Endothelial cell (in vitro differentiated cells): ENCODE measurements around the gene ATP6V1E1. TPM values are rescaled to one million over a fixed set of nuclear protein-coding genes. Genes with fewer than 3 reads are reported as not detected.
A peak's percentile ranks its signal among the peaks of the same experiment; 100 is the strongest.

ENCODE experiments used
- DNase-seq: peaks from one replicate; pipeline ENCODE4 v3.0.0; 2021; ENCODE audit warnings: low spot score
- H3K27ac Mint-ChIP-seq: one replicate; pipeline ENCODE4 v1.8.0; 2021; ENCODE audit warnings: mixed read lengths, inconsistent platforms; ENCODE audit not compliant: unreplicated experiment
- H3K27me3 Mint-ChIP-seq: one replicate; pipeline ENCODE4 v1.8.0; 2021; ENCODE audit warnings: mild to moderate bottlenecking, moderate library complexity, mixed read lengths, inconsistent platforms; ENCODE audit not compliant: unreplicated experiment
- H3K36me3 Mint-ChIP-seq: one replicate; pipeline ENCODE4 v1.8.0; 2021; ENCODE audit warnings: mild to moderate bottlenecking, low read depth, mixed read lengths, inconsistent platforms; ENCODE audit not compliant: unreplicated experiment
- H3K4me1 Mint-ChIP-seq: one replicate; pipeline ENCODE4 v1.8.0; 2021; ENCODE audit warnings: mild to moderate bottlenecking, mixed read lengths, inconsistent platforms; ENCODE audit not compliant: unreplicated experiment
- H3K4me3 Mint-ChIP-seq: one replicate; pipeline ENCODE4 v1.8.0; 2021; ENCODE audit warnings: mild to moderate bottlenecking, mixed read lengths, inconsistent platforms; ENCODE audit not compliant: unreplicated experiment
- H3K9me3 Mint-ChIP-seq: one replicate; pipeline ENCODE4 v1.8.0; 2021; ENCODE audit warnings: mixed read lengths, inconsistent platforms; ENCODE audit not compliant: unreplicated experiment
- CTCF ChIP-seq: fragments of 200-600 bp; sonication (generic); IDR thresholded peaks from one replicate; pipeline ENCODE4 v1.5.0; 2021; ENCODE audit warnings: antibody characterized with exemption; ENCODE audit not compliant: unreplicated experiment
- total RNA-seq: library from RNA; stranded (reverse); fragmentation: NEBNext Ultra II Directional; extraction: Animal tissue kit (Norgen Biotek cat#: 25700); gene quantifications from one replicate; pipeline ENCODE4 v1.2.1, GENCODE V29; 2021; ENCODE audit not compliant: unreplicated experiment

The ATP6V1E1 gene
- total RNA-seq, 1 donor from 2014 or later: 80.4 TPM

DNA sequence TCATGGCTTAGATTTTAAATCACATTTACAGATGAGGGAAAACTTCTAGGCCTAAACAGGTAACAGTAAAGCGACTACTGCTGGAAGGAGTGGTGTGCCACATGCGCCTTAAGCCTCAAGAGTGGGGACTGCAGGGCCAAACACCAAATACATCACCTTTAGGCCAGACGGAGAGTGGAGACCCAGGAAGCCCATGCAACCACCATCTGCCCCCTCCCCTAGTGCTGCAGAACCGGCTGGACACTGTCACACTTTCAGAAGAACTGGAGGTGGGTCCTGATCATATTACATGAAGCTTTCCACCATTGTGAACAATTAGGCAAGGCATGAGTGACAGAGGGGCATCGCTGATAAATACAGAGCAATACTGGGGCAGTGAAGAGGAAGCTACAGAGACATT lies 36.3 kb downstream of the ATP6V1E1 start:
- Mint-ChIP-seq H3K4me1 (no peaks in the 10 kb centered on the region), H3K9me3 (no peaks in the 10 kb centered on the region), H3K27me3 (peaks cover 3% of the 10 kb centered on the region), H3K36me3 (peaks cover 51% of the 10 kb centered on the region), H3K27ac (no peak overlapping the region), H3K4me3 (peak overlapping the region; percentile 33)
- DNase-seq: no peak
- no peak for TF ChIP-seq CTCF

DNA sequence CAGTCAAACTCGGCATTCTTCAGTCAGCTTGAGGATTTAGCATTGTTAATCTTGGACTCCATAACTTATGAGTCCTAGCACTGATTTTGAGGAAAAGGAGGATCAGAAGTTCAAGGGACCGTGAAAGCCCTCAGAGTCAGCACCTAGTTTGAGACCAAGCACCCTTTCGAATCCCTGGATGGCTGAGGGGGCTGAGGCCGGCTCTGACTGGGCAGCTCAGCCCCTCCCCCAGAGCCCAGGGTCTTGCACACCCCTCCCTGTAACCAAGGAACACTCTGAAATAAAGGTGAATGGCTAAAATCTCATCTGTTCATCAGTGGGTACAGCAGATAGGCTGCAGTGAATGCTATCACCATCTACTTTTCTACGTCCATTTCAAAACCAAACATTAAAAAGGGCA lies 38.0 kb downstream of the ATP6V1E1 start:
- peak overlapping the region; percentile 67 for H3K4me3 Mint-ChIP-seq
- DNase-seq: no peak
- no peaks in the 10 kb centered on the region for H3K9me3 Mint-ChIP-seq
- peaks cover 3% of the 10 kb centered on the region for H3K27me3 Mint-ChIP-seq
- H3K27ac Mint-ChIP-seq: no peak overlapping the region
- TF ChIP-seq CTCF: no peak
- H3K36me3 Mint-ChIP-seq: peaks cover 36% of the 10 kb centered on the region
- H3K4me1 Mint-ChIP-seq: no peaks in the 10 kb centered on the region

GRCh38 chr22:17589810-17590375 lies 38.7 kb downstream of the ATP6V1E1 start:
- H3K27me3 Mint-ChIP-seq: peaks cover 3% of the 10 kb centered on the region
- H3K4me3 Mint-ChIP-seq: no peak overlapping the region
- no peak overlapping the region for H3K27ac Mint-ChIP-seq
- TF ChIP-seq CTCF: no peak
- H3K36me3 Mint-ChIP-seq: peaks cover 36% of the 10 kb centered on the region
- H3K9me3 Mint-ChIP-seq: no peaks in the 10 kb centered on the region
- no peak for DNase-seq
- no peaks in the 10 kb centered on the region for H3K4me1 Mint-ChIP-seq

DNA sequence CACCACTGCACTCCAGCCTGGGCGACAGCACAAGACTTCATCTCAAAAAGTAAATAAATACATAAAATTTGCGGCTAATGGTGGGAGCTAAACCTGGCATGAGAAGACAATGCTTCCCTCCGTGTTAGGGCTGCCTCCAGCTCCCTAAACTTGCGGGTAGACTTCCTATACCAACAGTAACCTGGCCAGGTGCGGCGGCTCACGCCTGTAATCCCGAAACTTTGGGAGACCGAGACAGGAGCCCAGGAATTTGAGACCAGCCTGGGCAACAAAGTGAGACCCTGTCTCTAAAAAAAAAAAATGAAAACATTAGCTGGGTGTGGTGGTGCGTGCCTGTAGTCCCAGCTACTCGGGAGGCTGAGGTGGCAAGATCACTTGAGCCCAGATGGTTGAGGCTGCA lies 39.9 kb downstream of the ATP6V1E1 start:
- DNase-seq: no peak
- Mint-ChIP-seq H3K27me3 (peaks cover 6% of the 10 kb centered on the region), H3K36me3 (peaks cover 27% of the 10 kb centered on the region), H3K4me1 (no peaks in the 10 kb centered on the region), H3K27ac (no peak overlapping the region), H3K9me3 (no peaks in the 10 kb centered on the region), H3K4me3 (no peak overlapping the region)
- no peak for TF ChIP-seq CTCF

GRCh38 chr22:17587629-17588028 lies 40.9 kb downstream of the ATP6V1E1 start:
- Mint-ChIP-seq H3K27me3 (peaks cover 6% of the 10 kb centered on the region), H3K4me1 (no peaks in the 10 kb centered on the region), H3K4me3 (no peak overlapping the region), H3K9me3 (no peaks in the 10 kb centered on the region), H3K36me3 (peaks cover 22% of the 10 kb centered on the region), H3K27ac (no peak overlapping the region)
- no peak for DNase-seq
- TF ChIP-seq CTCF: no peak
